GM20000 (cell line): Measurements from ENCODE around the gene PLTP.

Experiments used
- DNase-seq: peaks from one replicate; pipeline ENCODE4 v3.0.0; 2012; ENCODE audit warnings: low spot score
- TF ChIP-seq, protein P1 (sequence below): IDR thresholded peaks from 2 replicates; pipeline ENCODE4 v1.5.1; 2012; ENCODE audit warnings: mild to moderate bottlenecking, control low read depth; ENCODE audit errors: extremely low read depth, missing control alignments

Gene PLTP

DNA sequence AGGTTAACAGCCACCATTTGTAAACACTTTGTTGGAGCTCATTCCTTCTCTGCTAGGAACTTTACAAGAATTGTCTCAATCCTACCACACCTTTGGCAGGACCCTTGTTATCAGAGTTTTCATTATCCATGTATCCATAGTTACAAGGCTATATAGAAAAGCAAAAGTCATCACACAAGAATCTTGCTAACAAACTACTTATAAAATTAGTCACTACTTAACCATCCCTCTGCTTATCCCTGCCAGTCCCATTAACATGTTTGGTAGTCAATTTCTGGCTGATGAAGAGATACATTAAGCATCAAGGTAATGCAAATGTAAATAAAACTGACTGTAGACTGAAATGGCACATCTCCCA lies 44.2 kb downstream of the PLTP start:
- no peak for DNase-seq
- TF ChIP-seq, protein P1, sequence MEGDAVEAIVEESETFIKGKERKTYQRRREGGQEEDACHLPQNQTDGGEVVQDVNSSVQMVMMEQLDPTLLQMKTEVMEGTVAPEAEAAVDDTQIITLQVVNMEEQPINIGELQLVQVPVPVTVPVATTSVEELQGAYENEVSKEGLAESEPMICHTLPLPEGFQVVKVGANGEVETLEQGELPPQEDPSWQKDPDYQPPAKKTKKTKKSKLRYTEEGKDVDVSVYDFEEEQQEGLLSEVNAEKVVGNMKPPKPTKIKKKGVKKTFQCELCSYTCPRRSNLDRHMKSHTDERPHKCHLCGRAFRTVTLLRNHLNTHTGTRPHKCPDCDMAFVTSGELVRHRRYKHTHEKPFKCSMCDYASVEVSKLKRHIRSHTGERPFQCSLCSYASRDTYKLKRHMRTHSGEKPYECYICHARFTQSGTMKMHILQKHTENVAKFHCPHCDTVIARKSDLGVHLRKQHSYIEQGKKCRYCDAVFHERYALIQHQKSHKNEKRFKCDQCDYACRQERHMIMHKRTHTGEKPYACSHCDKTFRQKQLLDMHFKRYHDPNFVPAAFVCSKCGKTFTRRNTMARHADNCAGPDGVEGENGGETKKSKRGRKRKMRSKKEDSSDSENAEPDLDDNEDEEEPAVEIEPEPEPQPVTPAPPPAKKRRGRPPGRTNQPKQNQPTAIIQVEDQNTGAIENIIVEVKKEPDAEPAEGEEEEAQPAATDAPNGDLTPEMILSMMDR = no peak

DNA sequence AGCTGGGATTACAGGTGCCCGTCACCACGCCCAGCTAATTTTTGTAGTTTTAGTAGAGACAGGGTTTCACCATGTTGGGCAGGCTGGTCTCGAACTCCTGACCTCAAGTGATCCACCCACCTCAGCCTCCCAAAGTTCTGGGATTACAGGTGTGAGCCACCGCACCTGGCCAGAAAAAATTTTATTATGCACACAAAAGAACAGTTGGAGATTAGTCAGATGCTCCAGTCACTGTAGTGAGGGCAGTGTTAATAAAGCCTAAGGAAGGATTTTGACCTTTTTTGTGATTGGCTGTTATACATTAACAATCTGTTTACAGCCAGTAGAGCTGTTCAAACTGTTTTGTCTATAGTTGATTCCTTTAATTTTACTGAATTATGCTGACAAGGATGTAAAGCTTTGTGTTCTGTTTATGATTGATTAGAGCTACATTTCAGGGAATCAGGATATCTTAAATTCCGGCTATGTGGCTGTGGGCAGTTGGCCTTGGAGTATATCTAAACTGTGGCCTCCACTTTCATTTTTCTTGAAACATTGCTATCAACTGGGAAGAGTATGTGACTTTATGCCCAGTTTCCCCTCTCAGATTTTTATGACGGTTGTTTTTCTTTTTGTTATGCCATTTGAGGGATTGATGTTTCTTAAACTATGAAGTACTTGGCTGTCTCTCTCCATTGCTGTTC lies 44.7 kb downstream of the PLTP start:
- TF ChIP-seq, protein P1 = no peak

DNA sequence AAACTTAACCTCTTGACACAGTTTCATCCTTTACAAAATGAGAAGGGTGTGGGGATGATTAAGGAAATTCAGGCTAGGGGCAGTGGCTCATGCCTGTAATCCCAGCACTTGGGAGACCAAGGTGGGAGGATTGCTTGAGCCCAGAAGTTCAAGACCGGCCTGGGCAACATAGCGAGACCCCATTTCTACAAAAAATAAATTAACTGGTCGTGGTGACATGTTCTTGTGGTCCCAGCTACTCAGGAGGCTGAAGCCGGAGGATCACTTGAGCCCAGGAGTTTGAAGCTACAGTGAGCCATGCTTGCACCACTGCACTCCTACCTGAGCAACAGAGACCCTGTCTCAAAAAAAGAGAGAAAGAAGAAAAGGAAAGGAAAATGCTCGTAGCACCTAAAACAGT lies 45.5 kb downstream of the PLTP start:
- TF ChIP-seq, protein P1 = no peak
- no peak for DNase-seq

More for the DNA sequence above, 44.7 kb downstream of the PLTP start:
- DNase-seq = no peak

DNA sequence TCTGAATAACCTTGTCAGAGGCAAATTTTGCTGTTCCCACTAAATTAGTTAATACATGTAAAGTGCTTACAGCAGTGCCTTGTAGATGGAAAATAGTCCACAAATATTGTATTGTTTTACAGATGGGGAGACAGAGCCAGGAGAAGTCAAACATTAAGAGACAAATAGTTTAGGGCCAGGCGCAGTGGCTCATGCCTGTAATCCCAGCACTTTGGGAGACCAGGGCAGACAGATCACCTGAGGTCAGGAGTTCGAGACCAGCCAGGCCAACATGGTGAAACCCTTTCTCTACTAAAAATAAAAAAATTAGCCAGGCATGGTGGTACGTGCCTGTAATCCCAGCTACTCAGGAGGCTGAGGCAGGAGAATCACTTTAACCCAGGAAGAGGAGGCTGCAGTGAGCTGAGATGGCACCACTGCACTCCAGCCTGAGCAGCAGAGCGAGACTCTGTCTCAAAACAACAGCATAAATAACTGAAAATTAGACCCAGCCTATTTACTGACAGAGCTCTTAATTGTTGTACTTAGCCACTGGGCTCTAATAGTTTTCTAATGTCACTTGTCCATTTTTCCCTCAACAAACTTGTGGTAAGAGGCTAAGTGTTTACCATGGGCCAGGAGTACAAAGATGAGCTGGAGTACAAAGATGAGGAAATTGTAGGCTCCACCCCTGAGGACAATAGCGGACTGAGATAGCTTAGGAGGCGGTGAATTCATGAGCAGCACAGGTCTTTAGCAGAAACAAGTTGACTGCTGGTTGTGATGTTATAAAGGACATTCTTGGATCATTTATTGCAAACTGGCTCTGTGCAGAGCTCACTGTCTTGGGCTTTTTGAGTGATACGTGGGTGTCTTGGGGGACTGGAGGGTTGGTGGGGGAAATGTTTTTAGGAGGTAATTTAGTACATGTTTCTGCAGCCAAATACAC lies 48.1 kb downstream of the PLTP start:
- DNase-seq = no peak
- TF ChIP-seq, protein P1 = no peak

DNA sequence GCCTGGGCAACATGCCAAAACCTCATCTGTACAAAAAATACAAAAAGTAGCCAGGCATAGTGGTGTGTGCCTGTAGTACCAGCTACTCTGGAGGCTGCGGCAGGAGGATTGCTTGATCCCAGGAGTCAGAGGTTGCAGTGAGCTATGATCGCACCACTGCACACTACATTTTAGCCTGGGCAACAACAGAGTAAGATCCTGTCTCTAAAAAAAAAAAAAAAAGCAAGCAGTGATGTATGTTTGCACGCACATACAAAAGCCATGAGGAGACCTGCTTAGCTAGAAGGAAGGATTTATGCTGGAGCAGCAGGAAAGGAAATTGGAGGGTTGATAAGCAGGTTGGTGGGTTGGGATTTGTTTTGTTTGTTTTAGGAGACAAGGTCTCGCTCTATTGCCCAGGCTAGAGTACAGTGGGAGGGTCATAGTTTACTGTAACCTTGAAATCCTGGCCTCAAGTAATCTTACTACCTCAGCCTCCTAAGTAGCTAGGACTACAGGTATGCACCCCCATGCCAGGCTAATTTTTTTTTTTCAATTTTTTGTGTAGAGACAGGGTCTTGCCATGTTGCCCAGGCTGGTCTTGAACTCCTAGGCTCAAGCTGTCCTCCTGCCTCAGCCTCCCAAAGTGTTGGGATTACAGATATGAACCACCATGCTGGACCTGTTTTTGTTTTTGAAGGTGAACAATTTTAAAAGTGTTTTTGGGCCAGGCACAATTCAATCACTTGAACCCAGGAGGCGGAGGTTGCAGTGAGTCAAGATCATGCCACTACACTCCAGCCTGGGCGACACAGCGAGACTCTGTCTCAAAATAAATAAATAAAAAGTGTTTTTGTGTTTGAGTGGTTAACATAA lies 50.5 kb downstream of the PLTP start:
- DNase-seq = no peak
- TF ChIP-seq, protein P1 = no peak

DNA sequence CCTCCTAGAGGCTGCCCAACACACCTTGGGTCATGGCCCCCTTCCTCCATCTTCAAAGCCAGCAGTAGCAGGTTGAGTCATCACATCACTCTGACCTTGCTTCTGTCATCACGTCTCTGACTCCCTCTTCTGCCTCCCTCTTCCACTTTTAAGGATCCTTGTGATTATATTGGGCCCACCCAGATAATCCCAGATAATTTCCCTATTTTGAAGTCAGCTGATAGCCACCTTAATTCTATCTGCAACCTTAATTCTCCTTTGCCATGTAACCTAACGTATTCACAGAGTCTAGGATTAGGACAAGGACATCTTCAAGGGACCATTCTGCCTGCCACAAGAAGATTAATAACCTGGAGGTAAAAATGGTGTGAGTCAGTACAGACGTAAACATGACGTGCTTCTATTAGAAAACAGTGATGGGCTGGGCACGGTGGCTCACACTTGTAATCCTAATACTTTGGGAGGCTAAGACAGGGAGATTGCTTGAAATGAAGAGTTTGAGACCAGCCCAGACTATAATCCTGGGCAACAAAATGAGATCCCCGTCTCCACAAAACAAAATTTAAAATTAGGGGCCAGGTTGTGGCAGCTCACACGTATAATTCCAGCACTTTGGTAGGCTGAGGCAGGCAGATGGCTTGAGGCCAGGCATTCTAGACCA lies 51.3 kb downstream of the PLTP start:
- no peak for DNase-seq
- TF ChIP-seq, protein P1 = no peak
